ENCODE results near the gene AKAP3. TPM values are rescaled to one million over a fixed set of nuclear protein-coding genes. Genes with fewer than 3 reads are reported as not detected.

The AKAP3 gene
- total RNA-seq, 3 donors from 2014 or later (not counting 1 experiment from before 2014, with no cell fraction given), result 0.56 to 1.00 (median 0.58) TPM

GRCh38 chr12:4615667-4616066 lies 33.2 kb downstream of the AKAP3 start:
- H3K27me3 ChIP-seq (ENCODE audit: control insufficient read depth, insufficient read depth, low read length), result no peaks in the 10 kb centered on the region
- Mint-ChIP-seq H3K4me1 (no peaks in the 10 kb centered on the region), H3K27ac (no peak overlapping the region), H3K36me3 (no peaks in the 10 kb centered on the region), H3K9me3 (no peaks in the 10 kb centered on the region), H3K27me3 (ENCODE audit: low read depth in 2 of 2) (no peaks in the 10 kb centered on the region), H3K4me3 (no peak overlapping the region)
- intact Hi-C loops (cut with micrococcal nuclease), result no loop called here
- no peaks in the 10 kb centered on the region for H3K9me3 ChIP-seq (ENCODE audit: control insufficient read depth, insufficient read depth, low read length)
- ATAC-seq (no peak), DNase-seq (no peak)
- no peak for TF ChIP-seq CTCF (IDR thresholded peaks at IDR 0.05)
- peaks cover 33% of the 10 kb centered on the region for H3K36me3 ChIP-seq (ENCODE audit: control insufficient read depth, insufficient read depth, low read length)
- 94% methylated on average over 9 of the region's 9 CpGs for WGBS (ENCODE audit: insufficient coverage)
- H3K4me1 ChIP-seq (ENCODE audit: control insufficient read depth, insufficient read depth, low read length), result no peaks in the 10 kb centered on the region
- no peak overlapping the region for H3K4me3 ChIP-seq (ENCODE audit: low read length)
- H3K27ac ChIP-seq (ENCODE audit: low read length), result no peak overlapping the region

GRCh38 chr12:4610481-4610880 lies 38.4 kb downstream of the AKAP3 start:
- no peaks in the 10 kb centered on the region for H3K4me1 ChIP-seq (ENCODE audit: control insufficient read depth, insufficient read depth, low read length)
- H3K36me3 ChIP-seq (ENCODE audit: control insufficient read depth, insufficient read depth, low read length), result peaks cover 38% of the 10 kb centered on the region
- H3K9me3 ChIP-seq (ENCODE audit: control insufficient read depth, insufficient read depth, low read length), result no peaks in the 10 kb centered on the region
- no peak overlapping the region for H3K4me3 ChIP-seq (ENCODE audit: low read length)
- ATAC-seq, result no peak
- H3K27me3 ChIP-seq (ENCODE audit: control insufficient read depth, insufficient read depth, low read length), result no peaks in the 10 kb centered on the region
- DNase-seq, result no peak
- Mint-ChIP-seq H3K9me3 (no peaks in the 10 kb centered on the region), H3K4me3 (no peak overlapping the region), H3K36me3 (no peaks in the 10 kb centered on the region), H3K27me3 (ENCODE audit: low read depth in 2 of 2) (no peaks in the 10 kb centered on the region), H3K4me1 (peaks cover 7 to 9% of the 10 kb centered on the region in 2 donors), H3K27ac (no peak overlapping the region)
- no peak overlapping the region for H3K27ac ChIP-seq (ENCODE audit: low read length)
- intact Hi-C loops (cut with micrococcal nuclease), result no loop called here
- 100% methylated on average over 2 of the region's 4 CpGs for WGBS (ENCODE audit: insufficient coverage)
- no peak for TF ChIP-seq CTCF (IDR thresholded peaks at IDR 0.05)

- peaks cover 31% of the 10 kb centered on the region for H3K36me3 ChIP-seq (ENCODE audit: control insufficient read depth, insufficient read depth, low read length)
- H3K4me3 ChIP-seq (ENCODE audit: low read length), result no peak overlapping the region
- no peak for ATAC-seq
- WGBS (ENCODE audit: insufficient coverage), result over 99% methylated on average over 7 of the region's 9 CpGs
- no peak for TF ChIP-seq CTCF (IDR thresholded peaks at IDR 0.05)
- Mint-ChIP-seq H3K9me3 (no peaks in the 10 kb centered on the region), H3K4me3 (no peak overlapping the region), H3K27ac (no peak overlapping the region), H3K27me3 (ENCODE audit: low read depth in 2 of 2) (peaks cover 0 to 3% of the 10 kb centered on the region in 2 donors), H3K4me1 (peaks cover 16 to 17% of the 10 kb centered on the region in 2 donors), H3K36me3 (no peaks in the 10 kb centered on the region)
- H3K9me3 ChIP-seq (ENCODE audit: control insufficient read depth, insufficient read depth, low read length), result no peaks in the 10 kb centered on the region
- intact Hi-C loops (cut with micrococcal nuclease), result no loop called here
- no peak overlapping the region for H3K27ac ChIP-seq (ENCODE audit: low read length)
- H3K4me1 ChIP-seq (ENCODE audit: control insufficient read depth, insufficient read depth, low read length), result no peaks in the 10 kb centered on the region
- no peaks in the 10 kb centered on the region for H3K27me3 ChIP-seq (ENCODE audit: control insufficient read depth, insufficient read depth, low read length)
- no peak for DNase-seq
Measured at GRCh38 chr12:4609071-4609470, 39.8 kb downstream of the AKAP3 start.

GRCh38 chr12:4607056-4607455 lies 41.8 kb downstream of the AKAP3 start:
- TF ChIP-seq CTCF (IDR thresholded peaks at IDR 0.05), result no peak
- Histone ChIP-seq H3K36me3 (ENCODE audit: control insufficient read depth, insufficient read depth, low read length) (peaks cover 14% of the 10 kb centered on the region), H3K27ac (ENCODE audit: low read length) (no peak overlapping the region), H3K27me3 (ENCODE audit: control insufficient read depth, insufficient read depth, low read length) (no peaks in the 10 kb centered on the region), H3K4me3 (ENCODE audit: low read length) (no peak overlapping the region), H3K4me1 (ENCODE audit: control insufficient read depth, insufficient read depth, low read length) (no peaks in the 10 kb centered on the region), H3K9me3 (ENCODE audit: control insufficient read depth, insufficient read depth, low read length) (no peaks in the 10 kb centered on the region)
- Mint-ChIP-seq H3K9me3 (no peaks in the 10 kb centered on the region), H3K4me1 (peaks cover 16 to 17% of the 10 kb centered on the region in 2 donors), H3K36me3 (no peaks in the 10 kb centered on the region), H3K4me3 (no peak overlapping the region), H3K27ac (no peak overlapping the region), H3K27me3 (ENCODE audit: low read depth in 2 of 2) (peaks cover 13 to 19% of the 10 kb centered on the region in 2 donors)
- DNase-seq, result no peak
- no peak for ATAC-seq
- 98% methylated on average over 3 of the region's 3 CpGs for WGBS (ENCODE audit: insufficient coverage)
- intact Hi-C loops (cut with micrococcal nuclease), result no loop called here

All from natural killer cell (primary cell).